HTERT RPE-1 (cell line): Measurements from ENCODE around the gene CEMIP2.

Experiments
- in situ Hi-C: fragments of 300-500 bp; cut with MboI; formaldehyde crosslinking; loops from 4 replicates; pipeline ENCODE4 v1.14.3; 2020; ENCODE audit warnings: low sequenced_read_pairs

CEMIP2 gene

DNA sequence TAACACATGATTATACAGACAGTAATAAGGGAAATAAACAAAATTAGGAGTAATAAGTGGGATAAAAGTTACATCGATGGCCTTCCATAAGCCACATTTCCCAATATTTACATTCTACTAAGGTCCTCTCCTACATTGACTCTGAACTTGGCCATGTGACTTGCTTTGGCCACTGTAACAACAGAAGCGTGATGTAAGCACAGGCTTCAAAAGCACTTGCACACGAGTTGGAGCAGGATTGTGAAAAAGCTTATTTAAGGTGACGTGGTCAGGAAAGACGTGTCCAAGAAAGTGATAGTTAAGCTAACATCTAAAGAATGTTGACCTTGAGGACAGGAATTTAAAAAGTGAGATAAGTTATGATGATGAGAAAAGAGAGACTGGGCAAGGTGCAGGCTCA is 9.8 kb upstream of the CEMIP2 start:
- in situ Hi-C loops, result no loop called here

- in situ Hi-C loops, result no loop called here
Measured at GRCh38 chr9:71774920-71775319, 6.6 kb upstream of the CEMIP2 start.

DNA sequence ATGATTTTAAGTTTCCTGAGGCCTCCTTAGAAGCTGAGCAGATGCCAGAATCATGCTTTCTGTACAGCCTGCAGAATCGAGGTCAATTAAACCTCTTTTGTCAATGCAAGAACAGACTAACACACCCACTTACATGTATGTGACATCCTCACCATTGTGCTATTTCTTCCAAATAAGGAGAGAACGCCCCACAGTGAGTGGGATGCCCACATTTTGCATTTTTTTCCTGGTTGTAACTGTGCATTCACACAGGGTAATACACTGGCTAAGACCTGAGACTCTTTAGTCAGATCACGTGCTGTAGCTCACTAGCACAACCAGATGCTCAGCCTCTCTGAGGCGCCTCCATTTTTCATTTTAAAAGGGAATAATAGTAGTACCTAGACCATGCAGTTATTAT is 4.4 kb upstream of the CEMIP2 start:
- in situ Hi-C loops, result no loop called here

- in situ Hi-C loops, result no loop called here
Measured at GRCh38 chr9:71770170-71770569, 1.9 kb upstream of the CEMIP2 start.

- in situ Hi-C loops, result no loop called here
Measured at GRCh38 chr9:71769175-71770161, 1.2 kb upstream of the CEMIP2 start.

DNA sequence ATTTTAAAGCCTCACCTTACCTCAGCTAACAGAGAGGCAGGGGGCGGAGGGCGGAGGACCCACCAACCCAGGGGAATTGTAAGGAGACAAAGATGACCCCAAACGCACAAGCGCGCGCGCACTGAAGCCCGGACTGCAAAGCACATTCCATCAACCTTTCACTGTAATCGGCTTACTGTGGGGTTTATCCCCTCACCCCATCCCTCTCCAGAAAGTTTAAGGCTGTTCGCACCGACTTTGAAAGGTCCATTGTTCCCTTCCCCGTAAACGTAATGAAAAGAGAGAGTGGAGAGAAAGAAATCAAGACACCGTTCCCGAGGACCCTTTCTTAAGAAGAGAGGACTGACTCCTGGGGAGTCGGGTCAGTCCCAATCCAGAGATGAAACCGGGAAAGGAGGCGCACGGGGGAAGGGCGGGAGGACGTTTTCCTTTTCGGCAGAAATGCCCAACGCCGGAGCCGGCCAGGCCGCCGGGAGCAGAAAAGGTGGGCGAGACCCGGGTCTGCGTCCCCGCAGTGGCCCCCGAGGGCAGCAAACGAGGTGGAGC is 464 bp downstream of the CEMIP2 start:
- in situ Hi-C loops, result no loop called here

DNA sequence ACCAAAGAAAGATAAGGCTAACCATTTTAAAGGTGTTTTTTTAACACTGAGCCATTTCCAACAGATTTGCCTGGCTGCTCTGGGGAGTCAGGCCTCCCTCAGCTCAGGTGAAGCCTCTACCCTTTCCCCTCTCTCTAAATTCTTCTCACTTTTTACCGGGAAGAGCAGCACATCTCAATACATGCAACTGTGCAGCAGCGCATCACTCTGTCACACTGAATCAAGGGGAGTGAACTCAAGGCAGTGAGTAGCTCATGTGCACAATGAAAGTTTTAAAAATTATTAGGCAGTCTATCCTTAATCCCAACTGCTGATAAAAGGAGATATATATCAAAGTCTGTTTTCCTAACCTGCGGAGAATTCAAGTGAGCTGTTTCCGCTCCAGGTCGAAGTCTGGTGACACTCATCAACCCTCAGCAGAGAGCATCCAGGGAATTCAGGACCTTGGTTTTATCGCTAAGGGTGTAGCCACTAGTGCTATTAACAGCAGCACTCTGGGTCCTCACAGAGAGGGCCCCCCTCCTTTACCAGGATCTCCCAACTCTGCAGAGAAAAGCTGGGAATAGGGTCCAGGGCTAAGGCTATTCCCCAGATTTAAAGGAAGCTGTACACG is 1.0 kb downstream of the CEMIP2 start:
- in situ Hi-C loops, result no loop called here

DNA sequence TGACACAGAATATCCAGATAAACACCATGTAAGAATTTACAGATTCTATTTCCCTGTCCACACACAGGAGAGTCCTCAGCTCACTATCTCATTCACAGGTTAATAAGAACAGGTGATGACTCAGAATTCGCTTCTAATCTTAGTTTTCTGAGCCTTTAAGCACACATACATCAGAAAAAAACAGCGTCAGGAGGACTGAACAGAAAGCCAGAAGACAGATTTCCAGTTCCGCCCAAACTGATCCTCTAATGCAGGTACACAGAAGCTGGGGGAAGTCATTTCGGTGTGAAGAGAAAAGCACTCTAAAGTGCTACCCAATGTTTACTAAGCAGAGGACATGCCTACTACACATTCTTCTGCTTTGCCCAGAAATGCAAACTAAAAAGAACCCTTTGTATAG is 1.6 kb downstream of the CEMIP2 start:
- in situ Hi-C loops, result no loop called here

GRCh38 chr9:71765693-71766092 is 2.6 kb downstream of the CEMIP2 start:
- in situ Hi-C loops, result no loop called here

GRCh38 chr9:71764891-71765290 is 3.4 kb downstream of the CEMIP2 start:
- in situ Hi-C loops, result no loop called here

DNA sequence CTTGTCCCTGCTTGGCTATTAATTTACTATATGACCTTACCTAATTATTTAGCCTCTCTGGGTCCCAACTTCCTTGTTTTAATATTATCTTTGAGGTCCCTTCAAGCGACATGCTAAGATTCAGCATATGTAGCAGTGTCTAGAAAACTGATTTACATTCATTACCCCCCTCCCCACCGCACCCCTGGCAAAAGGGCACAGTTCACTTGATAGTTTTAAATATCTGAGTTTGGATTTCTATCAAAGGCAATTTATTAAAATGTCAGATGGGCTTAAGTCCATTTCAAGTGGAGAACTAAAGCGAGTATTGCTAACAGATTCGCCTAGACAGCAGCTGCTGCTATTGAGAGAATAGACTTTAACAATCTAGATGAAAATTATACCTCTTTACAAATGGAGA is 3.9 kb downstream of the CEMIP2 start:
- in situ Hi-C loops, result no loop called here

GRCh38 chr9:71763832-71764231 is 4.5 kb downstream of the CEMIP2 start:
- in situ Hi-C loops, result no loop called here

GRCh38 chr9:71762900-71763653 is 5.2 kb downstream of the CEMIP2 start:
- in situ Hi-C loops, result no loop called here

DNA sequence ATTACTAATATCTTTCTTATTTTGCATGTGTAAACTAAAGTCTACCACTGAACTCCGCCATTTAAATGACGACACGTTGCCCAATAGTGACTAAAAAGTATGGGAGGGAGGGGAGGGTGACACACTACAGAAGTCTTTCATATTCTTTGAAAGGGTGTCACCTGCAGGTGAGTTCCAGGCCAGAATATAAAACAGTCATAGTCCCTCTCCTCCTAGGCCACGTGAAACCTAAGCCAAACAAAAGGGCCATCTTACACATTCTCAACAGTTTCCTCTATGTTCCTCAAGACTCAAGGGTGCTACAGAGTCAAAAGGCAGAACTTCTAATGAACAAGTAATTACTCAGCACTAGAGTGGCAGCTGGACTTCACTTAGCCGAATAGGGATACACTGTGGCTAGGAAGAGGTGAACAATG is 6.4 kb downstream of the CEMIP2 start:
- in situ Hi-C loops, result no loop called here

- in situ Hi-C loops, result no loop called here
Measured at GRCh38 chr9:71760901-71761300, 7.4 kb downstream of the CEMIP2 start.

GRCh38 chr9:71758785-71759184 is 9.5 kb downstream of the CEMIP2 start:
- in situ Hi-C loops, result no loop called here

DNA sequence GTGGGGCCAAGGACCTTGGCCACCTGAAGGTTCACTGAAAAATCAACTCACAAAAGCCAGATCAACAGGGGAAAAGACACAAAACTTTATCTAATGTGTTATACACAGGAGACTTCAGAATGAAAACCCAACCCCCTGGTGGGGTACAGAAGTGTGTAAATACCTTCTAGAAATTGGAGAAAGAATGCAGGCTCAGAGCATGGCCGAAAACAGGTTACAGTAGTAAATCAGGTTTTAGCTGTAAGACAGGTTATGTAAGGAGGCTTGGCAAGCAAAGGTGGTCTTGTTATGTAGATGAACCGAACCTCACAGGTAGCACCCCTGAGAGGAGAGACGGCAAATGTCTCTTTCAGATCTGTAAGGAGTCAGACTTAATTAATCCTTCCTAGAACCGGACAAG is 10.0 kb downstream of the CEMIP2 start:
- in situ Hi-C loops, result no loop called here

GRCh38 chr9:71756753-71757152 is 11.6 kb downstream of the CEMIP2 start:
- in situ Hi-C loops, result no loop called here

GRCh38 chr9:71755869-71756268 is 12.4 kb downstream of the CEMIP2 start:
- in situ Hi-C loops, result no loop called here

GRCh38 chr9:71755230-71755629 is 13.1 kb downstream of the CEMIP2 start:
- in situ Hi-C loops, result no loop called here

GRCh38 chr9:71754151-71754550 is 14.2 kb downstream of the CEMIP2 start:
- in situ Hi-C loops, result no loop called here
